ENCODE results near the gene WAPL. TPM values are rescaled to one million over a fixed set of nuclear protein-coding genes. Genes with fewer than 3 reads are reported as not detected.

WAPL gene
- total RNA-seq, 1 experiment from 2014 or later, result 48.0 TPM

DNA sequence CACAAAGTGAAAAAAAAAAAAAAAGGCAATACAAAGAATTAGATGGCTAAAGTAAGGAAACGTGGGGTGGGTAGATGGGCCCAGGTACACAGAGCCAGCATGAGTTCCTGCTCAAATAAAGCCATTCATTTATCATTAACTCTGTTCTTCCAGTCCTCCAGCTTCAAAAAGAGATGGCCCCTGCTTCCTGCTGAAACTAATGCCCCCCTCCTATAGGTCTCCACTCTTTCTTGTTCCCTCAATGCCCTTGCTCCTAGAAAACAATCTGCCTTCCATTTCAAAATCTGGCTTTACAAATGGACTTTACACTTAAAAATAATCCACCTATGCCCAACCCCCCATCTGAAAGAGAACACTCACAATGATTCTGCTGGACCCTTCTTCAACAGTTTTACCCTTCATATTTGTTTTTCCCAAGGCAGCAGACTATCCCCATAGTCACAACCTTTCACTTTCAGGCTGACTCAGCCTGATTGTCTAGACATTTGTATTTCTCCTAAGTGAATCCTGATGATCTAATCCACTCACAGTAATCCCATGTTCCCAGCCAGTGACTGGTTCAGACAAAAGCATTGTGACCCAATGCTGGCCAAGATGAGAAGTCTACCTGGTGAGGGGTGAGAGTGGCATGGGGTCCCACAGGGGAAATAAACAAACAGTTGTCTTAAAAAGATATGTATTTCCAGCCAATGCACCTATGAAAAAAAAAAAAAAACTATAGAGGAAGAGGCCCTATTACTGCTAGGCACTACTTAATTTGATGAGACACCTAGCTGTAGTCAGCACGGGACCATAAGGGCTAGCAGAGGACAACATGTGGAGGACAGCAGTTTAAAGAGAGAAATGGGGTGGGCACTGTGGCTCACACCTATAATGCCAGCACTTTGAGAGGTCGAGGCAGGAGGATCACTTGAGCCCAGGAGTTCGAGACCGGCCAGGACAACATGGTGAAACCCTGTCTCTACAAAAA, 80.4 kb downstream of the WAPL start:
- no peaks in the 10 kb centered on the region for H3K27me3 Mint-ChIP-seq (ENCODE audit: low read depth)
- H3K27ac Mint-ChIP-seq, result no peak overlapping the region
- H3K4me3 Mint-ChIP-seq, result no peak overlapping the region
- CTCF ChIA-PET, result no interaction called here
- POLR2A ChIA-PET, result no interaction called here
- H3K9me3 Mint-ChIP-seq, result no peaks in the 10 kb centered on the region
- peaks cover 75% of the 10 kb centered on the region for H3K36me3 Mint-ChIP-seq
- peaks cover 4% of the 10 kb centered on the region for H3K4me1 Mint-ChIP-seq
- no peak for TF ChIP-seq CTCF (IDR thresholded peaks at IDR 0.05)
- no peak for TF ChIP-seq PRDM15 (CRISPR knock-in tag; IDR thresholded peaks at IDR 0.05)
- TF ChIP-seq NFYB (CRISPR knock-in tag; conservative IDR thresholded peaks at IDR 0.05; ENCODE audit: low read depth), result no peak
- TF ChIP-seq TEAD4 (CRISPR knock-in tag; IDR thresholded peaks at IDR 0.05), result no peak
- no peak for DNase-seq (ENCODE audit: low spot score)
- no peak for ATAC-seq

DNA sequence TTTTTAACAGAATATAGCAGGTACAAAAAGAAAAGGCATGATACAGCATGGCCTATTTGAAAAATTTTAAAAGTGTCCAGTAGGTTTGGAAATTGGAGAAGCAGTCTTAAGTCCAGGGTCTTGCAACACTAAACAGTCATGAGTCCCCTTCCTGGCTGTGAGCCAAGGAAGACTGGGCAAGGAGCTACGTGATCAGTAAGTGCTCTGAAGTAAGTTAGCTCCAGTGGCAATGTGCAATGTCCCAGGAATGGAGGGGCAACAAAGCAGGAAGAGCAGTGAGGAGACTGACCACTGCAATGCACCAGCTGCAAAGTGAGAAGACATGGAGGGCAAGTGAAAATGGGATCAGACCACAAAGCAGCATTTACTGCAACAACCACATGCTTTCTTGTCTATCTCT, 82.0 kb downstream of the WAPL start:
- ChIA-PET POLR2A (no interaction called here), CTCF (interaction anchor here (1.0 to 1.2 kb wide), 3 partner anchors 40 to 146 kb away, joined by 3 read pairs; no protein-coding TSS in a partner anchor)
- DNase-seq (ENCODE audit: low spot score) (no peak), ATAC-seq (no peak)
- Mint-ChIP-seq H3K4me1 (peaks cover 20% of the 10 kb centered on the region), H3K36me3 (peaks cover 63% of the 10 kb centered on the region), H3K27ac (no peak overlapping the region), H3K4me3 (no peak overlapping the region), H3K9me3 (no peaks in the 10 kb centered on the region), H3K27me3 (ENCODE audit: low read depth) (no peaks in the 10 kb centered on the region)
- no peak for TF ChIP-seq TEAD4 (CRISPR knock-in tag; IDR thresholded peaks at IDR 0.05)
- no peak for TF ChIP-seq IRF2 (CRISPR knock-in tag; IDR thresholded peaks at IDR 0.05; ENCODE audit: borderline replicate concordance, low read depth)
- no peak for TF ChIP-seq ZNF232 (CRISPR knock-in tag; IDR thresholded peaks at IDR 0.05)
- TF ChIP-seq TP53 (CRISPR knock-in tag; IDR thresholded peaks at IDR 0.05), result no peak
- TF ChIP-seq ZNF138 (CRISPR knock-in tag; conservative IDR thresholded peaks at IDR 0.05), result no peak
- TF ChIP-seq JUN (CRISPR knock-in tag; IDR thresholded peaks at IDR 0.05), result no peak
- no peak for TF ChIP-seq ZNF219 (CRISPR knock-in tag; IDR thresholded peaks at IDR 0.05; ENCODE audit: borderline replicate concordance)
- TF ChIP-seq, protein P1, sequence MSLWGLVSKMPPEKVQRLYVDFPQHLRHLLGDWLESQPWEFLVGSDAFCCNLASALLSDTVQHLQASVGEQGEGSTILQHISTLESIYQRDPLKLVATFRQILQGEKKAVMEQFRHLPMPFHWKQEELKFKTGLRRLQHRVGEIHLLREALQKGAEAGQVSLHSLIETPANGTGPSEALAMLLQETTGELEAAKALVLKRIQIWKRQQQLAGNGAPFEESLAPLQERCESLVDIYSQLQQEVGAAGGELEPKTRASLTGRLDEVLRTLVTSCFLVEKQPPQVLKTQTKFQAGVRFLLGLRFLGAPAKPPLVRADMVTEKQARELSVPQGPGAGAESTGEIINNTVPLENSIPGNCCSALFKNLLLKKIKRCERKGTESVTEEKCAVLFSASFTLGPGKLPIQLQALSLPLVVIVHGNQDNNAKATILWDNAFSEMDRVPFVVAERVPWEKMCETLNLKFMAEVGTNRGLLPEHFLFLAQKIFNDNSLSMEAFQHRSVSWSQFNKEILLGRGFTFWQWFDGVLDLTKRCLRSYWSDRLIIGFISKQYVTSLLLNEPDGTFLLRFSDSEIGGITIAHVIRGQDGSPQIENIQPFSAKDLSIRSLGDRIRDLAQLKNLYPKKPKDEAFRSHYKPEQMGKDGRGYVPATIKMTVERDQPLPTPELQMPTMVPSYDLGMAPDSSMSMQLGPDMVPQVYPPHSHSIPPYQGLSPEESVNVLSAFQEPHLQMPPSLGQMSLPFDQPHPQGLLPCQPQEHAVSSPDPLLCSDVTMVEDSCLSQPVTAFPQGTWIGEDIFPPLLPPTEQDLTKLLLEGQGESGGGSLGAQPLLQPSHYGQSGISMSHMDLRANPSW (CRISPR knock-in tag; conservative IDR thresholded peaks at IDR 0.05; ENCODE audit: low read depth), result no peak
- TF ChIP-seq NR3C1 (CRISPR knock-in tag; conservative IDR thresholded peaks at IDR 0.05; ENCODE audit: low read depth), result no peak
- TF ChIP-seq, protein P2, sequence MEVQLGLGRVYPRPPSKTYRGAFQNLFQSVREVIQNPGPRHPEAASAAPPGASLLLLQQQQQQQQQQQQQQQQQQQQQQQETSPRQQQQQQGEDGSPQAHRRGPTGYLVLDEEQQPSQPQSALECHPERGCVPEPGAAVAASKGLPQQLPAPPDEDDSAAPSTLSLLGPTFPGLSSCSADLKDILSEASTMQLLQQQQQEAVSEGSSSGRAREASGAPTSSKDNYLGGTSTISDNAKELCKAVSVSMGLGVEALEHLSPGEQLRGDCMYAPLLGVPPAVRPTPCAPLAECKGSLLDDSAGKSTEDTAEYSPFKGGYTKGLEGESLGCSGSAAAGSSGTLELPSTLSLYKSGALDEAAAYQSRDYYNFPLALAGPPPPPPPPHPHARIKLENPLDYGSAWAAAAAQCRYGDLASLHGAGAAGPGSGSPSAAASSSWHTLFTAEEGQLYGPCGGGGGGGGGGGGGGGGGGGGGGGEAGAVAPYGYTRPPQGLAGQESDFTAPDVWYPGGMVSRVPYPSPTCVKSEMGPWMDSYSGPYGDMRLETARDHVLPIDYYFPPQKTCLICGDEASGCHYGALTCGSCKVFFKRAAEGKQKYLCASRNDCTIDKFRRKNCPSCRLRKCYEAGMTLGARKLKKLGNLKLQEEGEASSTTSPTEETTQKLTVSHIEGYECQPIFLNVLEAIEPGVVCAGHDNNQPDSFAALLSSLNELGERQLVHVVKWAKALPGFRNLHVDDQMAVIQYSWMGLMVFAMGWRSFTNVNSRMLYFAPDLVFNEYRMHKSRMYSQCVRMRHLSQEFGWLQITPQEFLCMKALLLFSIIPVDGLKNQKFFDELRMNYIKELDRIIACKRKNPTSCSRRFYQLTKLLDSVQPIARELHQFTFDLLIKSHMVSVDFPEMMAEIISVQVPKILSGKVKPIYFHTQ (CRISPR knock-in tag; IDR thresholded peaks at IDR 0.05), result no peak
- TF ChIP-seq SMAD3 (CRISPR knock-in tag; IDR thresholded peaks at IDR 0.05; ENCODE audit: borderline replicate concordance), result no peak
- no peak for TF ChIP-seq ESRRA (CRISPR knock-in tag; IDR thresholded peaks at IDR 0.05; ENCODE audit: borderline replicate concordance)
- no peak for TF ChIP-seq ZNF317 (CRISPR knock-in tag; IDR thresholded peaks at IDR 0.05; ENCODE audit: borderline replicate concordance, low read depth)

All from WTC11 (cell line).